ENCODE results near the gene EPB41L1.

EPB41L1 gene

DNA sequence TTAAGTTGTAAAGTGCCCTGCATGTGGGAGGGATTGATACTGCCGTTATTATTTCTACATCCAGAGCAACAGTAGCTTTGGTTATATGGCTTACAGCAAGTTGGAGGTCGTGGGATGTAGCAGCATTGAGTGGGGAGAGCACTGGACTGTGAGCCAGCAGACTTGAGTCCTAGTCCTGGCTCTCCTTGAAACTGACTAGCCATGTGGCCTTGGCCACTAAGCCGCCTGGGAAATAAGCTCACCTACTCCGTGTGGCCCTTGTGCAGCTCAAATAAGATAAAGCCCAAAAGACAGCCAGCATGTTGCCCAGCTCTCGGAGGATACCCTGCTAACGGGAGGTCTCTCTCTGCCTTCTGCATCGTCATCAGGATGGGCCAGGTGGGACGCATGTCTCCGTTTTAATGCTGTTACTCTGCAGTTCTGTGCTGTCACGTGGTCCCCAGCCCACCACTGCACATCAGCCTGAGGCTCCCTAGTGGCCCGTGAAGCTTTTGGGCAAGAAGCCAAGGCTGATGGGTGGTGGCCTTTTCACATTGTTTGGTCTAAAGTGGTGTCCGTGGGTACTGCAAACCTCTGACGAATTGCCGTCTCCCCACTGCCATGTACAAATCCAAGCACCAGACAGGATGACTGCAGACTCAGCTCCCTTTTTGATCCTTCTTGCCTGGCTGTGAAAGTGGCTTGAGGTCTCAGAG lies 7.9 kb downstream of the EPB41L1 start:
- no peak for DNase-seq (ENCODE audit: low read depth)
- no peak overlapping the region for H3K4me3 ChIP-seq (ENCODE audit: low read length)
- TF ChIP-seq, protein P1, sequence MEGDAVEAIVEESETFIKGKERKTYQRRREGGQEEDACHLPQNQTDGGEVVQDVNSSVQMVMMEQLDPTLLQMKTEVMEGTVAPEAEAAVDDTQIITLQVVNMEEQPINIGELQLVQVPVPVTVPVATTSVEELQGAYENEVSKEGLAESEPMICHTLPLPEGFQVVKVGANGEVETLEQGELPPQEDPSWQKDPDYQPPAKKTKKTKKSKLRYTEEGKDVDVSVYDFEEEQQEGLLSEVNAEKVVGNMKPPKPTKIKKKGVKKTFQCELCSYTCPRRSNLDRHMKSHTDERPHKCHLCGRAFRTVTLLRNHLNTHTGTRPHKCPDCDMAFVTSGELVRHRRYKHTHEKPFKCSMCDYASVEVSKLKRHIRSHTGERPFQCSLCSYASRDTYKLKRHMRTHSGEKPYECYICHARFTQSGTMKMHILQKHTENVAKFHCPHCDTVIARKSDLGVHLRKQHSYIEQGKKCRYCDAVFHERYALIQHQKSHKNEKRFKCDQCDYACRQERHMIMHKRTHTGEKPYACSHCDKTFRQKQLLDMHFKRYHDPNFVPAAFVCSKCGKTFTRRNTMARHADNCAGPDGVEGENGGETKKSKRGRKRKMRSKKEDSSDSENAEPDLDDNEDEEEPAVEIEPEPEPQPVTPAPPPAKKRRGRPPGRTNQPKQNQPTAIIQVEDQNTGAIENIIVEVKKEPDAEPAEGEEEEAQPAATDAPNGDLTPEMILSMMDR (conservative IDR thresholded peaks at IDR 0.05; ENCODE audit: low read depth, low read length), result no peak

DNA sequence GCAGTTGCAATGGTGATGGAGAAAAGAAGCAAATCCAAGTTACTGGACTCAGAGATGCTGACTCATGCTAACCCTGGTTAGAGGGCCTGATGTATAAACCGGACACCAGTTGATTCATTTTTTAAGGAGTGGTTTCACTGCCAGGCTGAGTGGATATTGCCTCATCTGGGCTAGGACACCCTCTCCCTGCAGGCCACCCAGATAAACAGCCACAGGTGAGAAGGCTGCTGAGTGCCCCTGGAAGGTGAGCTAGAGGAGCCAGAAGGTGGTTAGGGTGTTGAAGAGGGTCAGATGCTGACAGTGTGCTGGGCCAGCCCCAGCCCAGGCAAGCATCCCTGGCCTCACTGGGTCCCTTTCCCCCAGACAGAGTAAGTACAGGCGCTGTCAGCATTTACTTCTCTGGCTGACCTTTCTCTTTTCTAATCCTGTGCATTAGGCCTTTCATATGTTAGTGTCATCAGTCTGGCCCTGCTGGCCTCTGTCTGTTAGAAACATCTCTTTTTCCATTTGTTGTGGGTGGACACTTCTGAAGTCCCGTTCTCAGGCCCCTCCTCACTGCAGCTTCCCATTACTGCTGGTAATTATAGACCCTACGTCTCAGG lies 13.5 kb downstream of the EPB41L1 start:
- no peak for DNase-seq (ENCODE audit: low read depth)
- TF ChIP-seq, protein P1 (conservative IDR thresholded peaks at IDR 0.05; ENCODE audit: low read depth, low read length), result no peak
- H3K4me3 ChIP-seq (ENCODE audit: low read length), result no peak overlapping the region

DNA sequence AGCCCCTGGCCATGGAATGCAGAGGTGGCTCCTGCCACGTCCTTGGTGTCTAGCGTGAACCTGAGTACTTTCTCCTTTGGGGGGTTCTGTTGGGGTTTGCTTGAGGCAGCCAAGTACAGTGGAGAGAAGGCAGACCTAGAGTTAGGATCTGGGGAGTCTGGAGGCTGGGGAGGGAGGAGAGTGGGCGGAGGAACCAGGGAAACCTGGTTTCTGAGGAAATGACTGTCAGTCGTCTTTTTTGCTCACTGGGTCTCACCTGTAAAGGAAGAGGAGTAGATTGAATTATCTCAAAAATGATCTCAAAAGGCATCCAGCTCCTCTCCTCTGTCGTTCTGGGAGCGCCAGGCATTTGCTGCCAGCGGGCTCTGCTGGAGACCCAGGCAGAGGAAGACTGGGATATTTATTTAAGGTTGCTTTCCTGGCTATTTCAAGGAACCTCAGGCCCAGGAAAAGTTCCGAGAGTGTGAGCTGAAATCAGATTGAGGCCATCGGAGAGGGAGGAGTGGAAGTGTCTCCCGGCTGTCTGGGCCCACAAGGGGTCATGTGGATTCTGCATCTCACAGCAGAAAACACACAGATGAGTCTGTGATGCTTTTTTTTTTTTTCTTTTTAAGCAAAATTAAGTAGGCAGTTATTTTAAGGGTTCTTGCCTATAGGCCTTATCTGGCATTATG lies 16.1 kb downstream of the EPB41L1 start:
- DNase-seq (ENCODE audit: low read depth), result no peak
- TF ChIP-seq, protein P1 (conservative IDR thresholded peaks at IDR 0.05; ENCODE audit: low read depth, low read length), result no peak
- no peak overlapping the region for H3K4me3 ChIP-seq (ENCODE audit: low read length)

DNA sequence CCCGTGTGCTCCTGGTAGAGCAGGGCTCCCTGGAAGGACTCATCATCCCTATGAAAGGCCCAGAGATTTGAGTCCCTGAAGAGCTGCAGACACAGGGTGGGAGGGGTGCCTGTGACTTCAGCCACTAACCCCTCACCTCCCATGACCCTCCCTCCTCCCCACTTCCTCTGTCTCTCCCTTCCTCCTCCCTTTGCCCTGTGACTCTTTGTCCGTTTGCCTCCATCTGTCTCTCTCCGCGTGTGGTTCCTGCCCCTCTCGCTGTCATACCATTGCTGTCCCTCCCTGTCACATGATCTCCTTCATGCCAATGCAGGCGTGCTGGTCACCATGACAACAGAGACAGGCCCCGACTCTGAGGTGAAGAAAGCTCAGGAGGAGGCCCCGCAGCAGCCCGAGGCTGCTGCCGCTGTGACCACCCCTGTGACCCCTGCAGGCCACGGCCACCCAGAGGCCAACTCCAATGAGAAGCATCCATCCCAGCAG lies 19.0 kb downstream of the EPB41L1 start:
- H3K4me3 ChIP-seq (ENCODE audit: low read length), result no peak overlapping the region
- peak; percentile 20 for DNase-seq (ENCODE audit: low read depth)
- TF ChIP-seq, protein P1 (conservative IDR thresholded peaks at IDR 0.05; ENCODE audit: low read depth, low read length), result no peak

DNA sequence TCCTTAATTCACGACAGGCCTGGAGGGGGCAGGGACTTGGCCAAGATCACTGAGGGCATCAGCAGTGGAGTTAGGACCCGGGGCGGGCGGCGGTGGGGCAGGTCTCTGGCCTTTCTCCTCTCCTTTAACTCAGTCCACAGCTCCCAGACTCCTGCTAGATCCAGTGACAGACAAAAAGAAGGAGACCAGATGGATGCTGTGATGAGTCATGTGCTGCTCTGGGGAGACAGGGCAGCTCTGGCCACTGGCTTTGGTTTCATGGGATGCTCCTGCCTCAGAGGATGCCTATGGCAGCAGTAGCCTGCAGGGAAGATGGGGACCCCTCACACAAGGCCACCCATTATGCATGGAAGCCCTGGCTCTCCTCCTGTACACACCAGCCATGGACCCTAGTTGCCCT lies 20.5 kb downstream of the EPB41L1 start:
- TF ChIP-seq, protein P1 (conservative IDR thresholded peaks at IDR 0.05; ENCODE audit: low read depth, low read length), result no peak
- H3K4me3 ChIP-seq (ENCODE audit: low read length), result no peak overlapping the region
- no peak for DNase-seq (ENCODE audit: low read depth)

DNA sequence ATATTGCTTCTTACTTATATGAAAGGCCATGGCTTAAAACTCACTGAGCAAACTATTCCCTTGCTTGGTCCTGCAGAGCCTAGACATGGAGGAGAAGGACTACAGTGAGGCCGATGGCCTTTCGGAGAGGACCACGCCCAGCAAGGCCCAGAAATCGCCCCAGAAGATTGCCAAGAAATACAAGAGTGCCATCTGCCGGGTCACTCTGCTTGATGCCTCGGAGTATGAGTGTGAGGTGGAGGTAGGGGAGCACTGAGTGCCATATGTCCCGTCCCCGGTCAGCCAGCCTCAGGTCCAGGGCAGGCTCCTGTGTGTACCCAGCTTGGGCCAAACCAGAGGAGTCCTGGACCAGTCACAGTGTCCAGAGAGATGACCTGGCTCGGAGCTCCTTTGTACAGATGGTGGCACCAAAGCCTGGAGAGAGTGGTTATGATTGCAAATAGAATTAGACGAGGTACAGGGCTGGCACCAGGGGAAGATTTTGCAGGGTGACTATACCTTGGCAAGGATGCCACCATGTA lies 21.0 kb downstream of the EPB41L1 start:
- no peak overlapping the region for H3K4me3 ChIP-seq (ENCODE audit: low read length)
- TF ChIP-seq, protein P1 (conservative IDR thresholded peaks at IDR 0.05; ENCODE audit: low read depth, low read length), result no peak
- DNase-seq (ENCODE audit: low read depth), result no peak

All from retinal pigment epithelial cell (primary cell).